ENCODE results near the gene KIF5B. TPM values are rescaled to one million over a fixed set of nuclear protein-coding genes. Genes with fewer than 3 reads are reported as not detected.

The KIF5B gene
- total and polyA plus RNA-seq, 2 of the 8 experiments (the other 6 are each of a cell fraction or from before 2014, with no cell fraction given), result 9.8 to 68.4 TPM

DNA sequence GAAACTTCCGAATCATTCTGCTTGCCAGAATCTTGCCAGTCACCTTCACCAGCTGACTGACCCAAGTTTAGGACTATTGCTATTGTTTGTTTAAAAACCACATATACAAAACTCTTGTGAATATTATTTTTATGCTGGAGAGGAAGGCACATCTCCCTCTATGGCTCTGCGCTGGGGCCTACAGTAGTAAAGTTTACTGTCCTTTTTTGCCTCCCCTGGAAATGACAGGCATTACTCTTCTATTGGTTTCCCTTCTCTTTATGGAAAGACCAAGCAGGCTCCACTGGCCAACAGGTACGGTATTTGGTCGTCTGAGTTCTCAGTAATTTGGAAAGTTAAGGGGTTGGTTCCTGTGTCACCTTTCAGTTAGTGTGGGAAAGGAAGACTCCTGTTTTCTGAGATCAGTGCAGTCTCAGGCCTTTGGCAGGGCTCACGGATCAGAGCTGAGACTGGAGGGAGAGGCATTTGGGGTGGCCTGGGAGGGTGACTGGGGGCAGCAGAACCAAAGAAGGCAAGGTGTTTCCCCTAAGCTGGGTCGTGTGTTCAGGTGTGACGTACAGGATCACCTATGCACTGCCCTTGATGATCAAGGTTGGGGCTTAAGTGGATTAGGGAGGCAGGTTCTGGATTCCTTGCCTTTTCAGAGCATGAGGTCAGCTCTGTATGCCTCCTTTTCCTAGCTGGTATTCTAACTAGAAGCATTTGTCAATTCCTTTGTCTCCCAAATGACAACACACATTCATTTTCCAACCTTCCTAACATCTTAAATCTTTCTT lies 16.0 kb upstream of the KIF5B start:
- Histone ChIP-seq H2BK12ac (ENCODE audit: low read depth, low read length) (no peak overlapping the region), H3K9ac (replicated peaks in 1 of 4; ENCODE audit: extremely low read depth in 1 of 4, low read depth in 3 of 4, low read length in 3 of 4) (no peak overlapping the region), H3K4me3 (ENCODE audit: extremely low read depth in 1 of 4, insufficient read depth in 2 of 4, low read depth in 3 of 4, low read length in 4 of 4) (no peak overlapping the region), H3K9me3 (ENCODE audit: insufficient read depth in 2 of 2, low read depth in 1 of 2, low read length in 1 of 2) (no peaks in the 10 kb centered on the region), H2AK5ac (ENCODE audit: low read depth, low read length) (no peak overlapping the region), H3K23me2 (ENCODE audit: low read depth, low read length) (no peaks in the 10 kb centered on the region), H3K14ac (ENCODE audit: insufficient read length) (no peak overlapping the region), H2AFZ (ENCODE audit: low read length) (peak overlapping the region; percentile 42; the same call in 1 of the 2 replicates), H3K79me2 (ENCODE audit: control insufficient read depth in 1 of 2, insufficient read depth in 2 of 2, low read length in 2 of 2) (no peaks in the 10 kb centered on the region), H4K91ac (replicated peaks; ENCODE audit: insufficient read length, low read length) (no peak overlapping the region), H3K27ac (ENCODE audit: low read depth, low read length) (no peak overlapping the region), H4K8ac (ENCODE audit: extremely low read depth, insufficient read depth, low read length) (no peak overlapping the region), H2BK20ac (ENCODE audit: low read length) (0 out of 2 replicates have a peak overlapping the region, but pooled peaks have one; percentile 32), H3K23ac (ENCODE audit: insufficient read length) (no peak overlapping the region), H2BK120ac (replicated peaks; ENCODE audit: low read depth, low read length) (no peak overlapping the region), H3K4me2 (ENCODE audit: insufficient read depth in 1 of 2, low read depth in 2 of 2, low read length in 2 of 2) (no peak overlapping the region), H2BK15ac (ENCODE audit: low read length) (0 out of 2 replicates have a peak overlapping the region, but pooled peaks have one; percentile 75), H3K79me1 (ENCODE audit: low read depth, low read length) (no peaks in the 10 kb centered on the region), H3K18ac (ENCODE audit: extremely low read depth, low read length) (no peak overlapping the region), H4K5ac (ENCODE audit: insufficient read length, low read depth, low read length) (no peak overlapping the region), H4K20me1 (replicated peaks in 1 of 2; ENCODE audit: control insufficient read depth in 1 of 2, insufficient read depth in 2 of 2, low read length in 2 of 2) (no peaks in the 10 kb centered on the region), H3K27me3 (replicated peaks in 1 of 4; ENCODE audit: control insufficient read depth in 3 of 4, extremely low read depth in 1 of 4, insufficient read depth in 3 of 4, low read length in 3 of 4) (peaks cover 0 to 2% (median 0%) of the 10 kb centered on the region in 4 experiments; a peak in 1 of 7 replicates), H2BK5ac (ENCODE audit: low read depth, low read length) (no peak overlapping the region), H3K4me1 (replicated peaks in 1 of 4; ENCODE audit: control insufficient read depth in 3 of 4, insufficient read depth in 4 of 4, low read length in 3 of 4) (peaks cover 0 to 4% (median 2%) of the 10 kb centered on the region in 4 experiments; a peak in 3 of 7 replicates), H3K4ac (replicated peaks; ENCODE audit: insufficient read length, low read depth, low read length) (no peak overlapping the region), H3K56ac (replicated peaks; ENCODE audit: insufficient read length, low read depth, low read length) (no peak overlapping the region), H3K36me3 (ENCODE audit: control insufficient read depth in 2 of 4, insufficient read depth in 4 of 4, low read length in 3 of 4) (no peaks in the 10 kb centered on the region)
- 77% methylated on average over 7 of the region's 7 CpGs; no CpG with 5 or more reads in 1 of the 2 experiments for WGBS, 2 experiments (ENCODE audit: extremely low coverage in 1 of 2, insufficient coverage in 1 of 2, insufficient read length in 1 of 2, insufficient replicate concordance in 2 of 2, low coverage in 1 of 2, low lambda C conversion rate in 2 of 2, missing lambda C conversion rate in 1 of 2)
- peak; percentile 13 for FAIRE-seq
- ChIA-PET POLR2A (ENCODE audit: partially characterized antibody) (no interaction called here), CTCF (ENCODE audit: partially characterized antibody) (no interaction called here)
- no peak for DNase-seq (ENCODE audit: low read depth in 1 of 2, low spot score in 2 of 2)
- TF ChIP-seq CHD2 (IDR thresholded peaks at IDR 0.05; ENCODE audit: low read length), result no peak
